ENCODE measurements around the gene SNX5. TPM values are rescaled to one million over a fixed set of nuclear protein-coding genes. Genes with fewer than 3 reads are reported as not detected.

Gene SNX5
- total RNA-seq, result 97.3 TPM

DNA sequence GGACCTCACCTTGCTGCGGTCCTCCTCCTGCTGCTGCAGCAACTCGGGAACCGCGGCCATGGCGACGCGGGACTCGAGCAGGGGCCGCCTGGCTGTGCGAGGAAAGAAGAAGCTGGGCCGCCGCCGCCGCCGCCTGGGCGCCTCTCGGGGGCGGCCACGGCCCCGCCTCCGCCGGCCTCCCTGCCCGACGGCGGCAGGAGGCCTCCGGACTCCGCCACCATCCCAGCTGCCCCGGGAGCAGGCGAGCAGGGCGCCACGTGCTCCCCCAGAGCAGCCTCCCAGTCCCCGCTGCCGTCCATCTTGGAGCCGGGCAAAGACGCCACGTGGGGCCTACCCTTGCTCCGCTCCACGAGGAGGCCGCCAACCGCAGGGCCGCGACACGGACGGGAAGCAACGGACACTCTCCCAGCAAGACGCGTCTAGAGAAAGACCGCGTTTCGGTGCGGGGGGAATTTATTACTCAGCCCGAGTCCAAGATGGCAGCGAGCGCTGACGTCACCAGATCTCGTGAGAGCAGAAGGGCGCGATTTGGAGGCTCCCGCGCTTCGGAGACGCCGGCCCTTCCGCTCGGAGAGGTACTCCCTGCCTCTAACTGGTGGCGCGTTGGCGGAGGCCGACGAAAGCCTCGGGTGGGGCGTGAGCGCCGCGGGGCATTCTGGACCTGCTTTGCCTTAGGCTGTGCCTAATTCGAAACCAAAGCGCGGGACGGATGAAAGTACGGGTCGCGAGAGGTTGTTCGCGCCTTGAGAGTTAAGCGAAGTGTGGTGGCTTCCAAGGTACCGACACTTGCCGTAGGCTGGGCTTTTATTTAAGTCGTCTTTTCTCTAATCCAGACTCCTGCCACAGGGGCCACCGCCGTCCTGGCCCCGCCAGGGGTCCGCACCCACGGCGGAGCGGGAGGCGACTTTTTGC lies at the start of gene SNX5, which contains the start of gene MGME1:
TSS of gene SNX5 (minus strand) at position 429 of the 912 bp plus-strand sequence. CDS start at position 60, 369 bp downstream.
TSS of gene MGME1 (plus strand) at position 653 of the 912 bp plus-strand sequence. CDS start 842 bp downstream, outside the sequence.
- DNase-seq, result peak; percentile 99

DNA sequence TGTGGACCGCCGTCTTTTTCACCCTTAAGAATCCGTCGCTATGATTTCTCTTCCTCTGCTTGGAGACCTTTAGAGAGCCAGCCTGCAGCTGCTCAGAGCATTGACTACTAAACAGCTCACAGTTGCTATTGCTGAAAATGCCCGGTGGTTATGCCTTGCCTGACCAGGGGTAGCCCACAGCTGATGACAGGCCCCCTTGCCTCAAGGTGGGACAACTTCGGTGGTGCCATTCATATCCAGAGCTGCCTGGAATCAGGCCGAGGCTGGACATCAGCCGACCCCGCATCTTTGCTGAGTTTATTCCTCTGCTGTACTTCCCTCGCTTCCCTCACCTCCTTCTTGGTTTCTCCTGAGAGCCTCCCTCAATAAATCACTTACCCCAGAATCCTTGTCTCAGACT lies 49.5 kb upstream of the SNX5 start:
- no peak for DNase-seq

DNA sequence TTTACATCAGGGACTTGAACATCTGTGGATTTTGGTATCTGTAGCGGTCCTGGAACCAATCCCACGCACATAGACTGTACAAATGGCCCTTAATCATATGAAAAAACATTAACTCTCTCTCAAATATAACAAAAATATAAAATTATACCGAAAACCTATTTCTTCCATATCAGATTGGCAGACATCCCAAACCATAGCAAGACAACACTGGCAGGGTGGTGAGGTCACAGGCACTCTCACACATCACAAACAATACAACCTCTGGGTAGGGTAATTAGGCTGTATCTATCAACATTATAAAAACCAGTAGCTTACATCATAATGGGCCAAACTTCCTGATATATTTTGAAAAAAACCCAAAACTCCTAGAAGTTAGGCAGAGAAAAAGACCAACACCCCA lies 48.2 kb upstream of the SNX5 start:
- no peak for DNase-seq

DNA sequence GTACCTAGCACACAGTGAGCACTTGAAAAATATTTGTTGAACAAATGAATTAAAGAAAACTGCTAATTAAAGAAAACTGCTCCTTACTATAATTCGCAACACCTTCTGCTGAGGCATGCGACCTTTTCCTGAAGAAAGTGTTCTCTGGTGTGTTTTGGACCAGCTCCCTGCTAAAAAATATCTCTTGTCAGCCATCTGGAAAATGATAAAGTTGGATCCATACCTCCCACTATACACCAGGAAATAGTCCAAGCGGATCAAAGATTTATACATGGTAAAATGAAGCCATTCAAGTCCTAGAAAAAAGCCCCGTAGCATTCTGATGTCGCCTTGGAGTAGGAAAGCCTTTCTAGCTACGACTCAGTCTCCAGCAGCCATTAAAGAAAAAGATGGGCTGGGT lies 45.8 kb upstream of the SNX5 start:
- DNase-seq, result no peak

DNA sequence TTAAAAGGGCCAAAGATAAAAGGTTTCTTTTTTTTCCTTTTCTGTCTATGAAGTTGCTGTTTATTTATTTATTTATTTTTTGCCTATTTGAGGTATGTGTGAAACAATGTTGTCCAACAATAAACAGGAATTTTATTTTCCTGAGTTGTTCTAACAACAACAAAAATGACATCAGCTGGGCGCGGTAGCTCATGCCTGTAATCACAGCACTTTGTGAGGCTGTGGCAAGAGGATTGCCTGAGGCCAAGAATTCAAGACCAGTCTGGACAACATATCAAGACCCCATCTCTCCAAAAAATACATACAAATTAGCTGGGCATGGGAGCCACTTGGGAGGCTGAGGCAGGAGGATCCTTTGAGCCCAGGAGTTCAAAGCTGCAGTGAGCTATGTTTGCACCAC lies 44.3 kb upstream of the SNX5 start:
- DNase-seq, result no peak

DNA sequence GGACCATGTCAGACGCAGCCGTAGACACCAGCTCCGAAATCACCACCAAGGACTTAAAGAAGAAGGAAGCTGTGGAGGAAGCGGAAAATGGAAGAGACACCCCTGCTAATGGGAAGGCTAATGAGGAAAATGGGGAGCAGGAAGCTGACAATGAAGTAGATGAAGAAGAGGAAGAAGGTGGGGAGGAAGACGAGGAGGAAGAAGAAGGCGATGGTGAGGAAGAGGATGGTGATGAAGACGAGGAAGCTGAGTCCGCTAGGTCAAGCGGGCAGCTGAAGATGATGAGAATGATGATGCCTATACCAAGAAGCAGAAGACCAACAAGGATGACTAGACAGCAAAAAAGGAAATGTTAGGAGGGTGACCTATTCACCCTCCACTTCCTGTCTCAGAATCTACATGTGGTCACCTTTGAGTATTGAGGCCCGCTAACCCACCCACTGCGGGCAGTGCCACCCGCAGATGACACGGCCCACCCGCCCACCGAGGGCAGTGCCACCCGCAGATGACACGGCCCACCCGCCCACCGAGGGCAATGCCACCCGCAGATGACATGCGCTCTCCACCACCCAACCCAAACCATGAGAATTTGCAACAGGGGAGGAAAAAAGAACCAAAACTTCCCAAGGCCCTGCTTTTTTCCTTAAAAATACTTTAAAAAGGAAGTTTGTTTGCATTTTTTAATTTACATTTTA lies 43.5 kb upstream of the SNX5 start:
- no peak for DNase-seq

DNA sequence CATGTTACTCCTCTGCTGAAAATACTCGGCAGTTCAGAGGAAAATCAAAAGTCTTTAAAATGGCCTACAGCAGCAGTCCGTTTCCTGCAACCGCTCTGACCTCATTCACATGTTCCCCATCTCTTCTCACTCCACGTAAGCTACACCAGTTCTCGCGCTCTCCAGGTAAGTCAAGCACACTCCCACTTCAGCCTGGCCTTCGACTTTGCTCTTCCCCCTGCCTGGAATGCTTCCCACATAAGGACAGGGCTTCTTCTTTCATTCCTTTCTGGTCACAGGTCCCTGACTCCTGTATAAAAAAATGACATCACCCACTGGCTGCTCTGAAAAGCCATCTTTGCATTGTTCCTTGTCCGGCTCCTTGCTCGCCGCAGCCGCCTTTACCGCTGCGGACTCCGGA lies 42.9 kb upstream of the SNX5 start:
- DNase-seq, result no peak

DNA sequence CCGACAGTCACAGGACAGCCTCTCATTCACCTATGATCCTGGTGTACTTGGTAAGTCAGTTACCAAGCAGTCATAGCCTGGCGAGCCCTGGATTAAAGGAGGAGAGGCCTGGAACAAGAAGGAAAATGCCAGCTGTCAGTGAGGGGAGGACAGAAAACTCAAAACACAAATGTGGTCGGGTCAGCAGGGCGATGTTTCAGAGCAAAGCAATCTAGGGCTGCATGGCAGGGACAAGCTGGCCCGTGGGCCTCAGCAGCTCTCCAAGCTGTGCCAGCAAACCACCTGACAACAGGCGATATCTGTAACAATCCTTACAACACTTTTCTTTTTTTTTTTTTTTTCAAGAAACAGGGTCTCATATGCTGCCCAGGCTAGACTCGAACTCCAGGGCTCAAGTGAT lies 40.5 kb upstream of the SNX5 start:
- DNase-seq, result no peak

DNA sequence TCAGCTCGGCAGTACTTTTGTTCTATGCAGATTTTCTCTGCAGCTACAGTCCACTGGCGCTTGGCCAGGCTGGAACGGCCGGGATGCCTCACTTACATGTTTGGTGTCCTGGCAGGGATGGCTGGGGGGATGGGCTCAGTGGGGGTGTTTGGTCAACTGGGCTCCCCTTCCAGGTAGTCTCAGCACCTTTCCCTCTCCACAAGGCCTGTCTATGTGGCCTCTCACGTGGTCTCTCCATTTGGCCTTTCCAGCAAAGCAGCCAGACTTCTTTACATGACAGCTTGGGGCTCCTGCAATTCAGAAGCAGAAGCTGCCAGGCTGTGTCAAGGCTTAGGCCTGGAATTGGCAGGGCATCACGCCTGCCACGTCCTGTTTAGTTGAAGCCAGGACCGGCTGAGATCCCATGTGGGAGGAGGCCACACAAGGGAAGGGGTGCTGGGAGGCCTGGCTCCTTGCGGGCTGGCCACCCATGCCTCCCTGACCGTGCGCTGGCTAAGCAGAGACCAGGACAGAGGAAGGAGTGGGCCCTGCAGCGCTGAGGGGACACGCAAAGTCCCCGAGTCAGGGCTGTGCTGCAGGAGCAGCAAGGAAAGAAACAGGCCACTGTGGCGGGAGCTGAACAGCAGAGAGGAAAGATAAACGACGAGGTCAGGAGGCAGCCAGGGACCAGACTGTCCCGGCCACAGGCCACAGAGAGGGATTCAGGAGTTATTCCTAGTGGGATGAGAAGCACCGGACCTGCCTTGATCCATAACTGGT lies 39.1 kb upstream of the SNX5 start:
- DNase-seq, result no peak

DNA sequence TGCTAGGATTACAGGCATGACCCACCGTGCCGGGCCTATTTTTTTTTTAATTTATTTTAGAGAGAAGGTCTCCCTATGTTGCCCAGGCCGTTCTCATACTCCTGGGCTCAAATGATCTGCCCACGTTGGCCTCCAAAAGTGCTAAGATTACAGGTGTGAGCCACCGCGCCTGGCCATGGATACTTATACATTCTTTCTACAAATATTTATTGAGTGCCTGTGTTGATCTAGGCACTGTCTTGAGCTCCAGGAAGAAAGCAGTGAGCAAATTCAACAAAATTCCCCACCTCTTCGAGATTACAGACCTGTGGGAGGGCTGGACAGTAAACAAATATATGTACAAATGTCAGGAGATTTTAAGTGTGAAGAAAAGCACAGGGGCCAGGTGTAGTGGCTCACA lies 38.1 kb upstream of the SNX5 start:
- no peak for DNase-seq

DNA sequence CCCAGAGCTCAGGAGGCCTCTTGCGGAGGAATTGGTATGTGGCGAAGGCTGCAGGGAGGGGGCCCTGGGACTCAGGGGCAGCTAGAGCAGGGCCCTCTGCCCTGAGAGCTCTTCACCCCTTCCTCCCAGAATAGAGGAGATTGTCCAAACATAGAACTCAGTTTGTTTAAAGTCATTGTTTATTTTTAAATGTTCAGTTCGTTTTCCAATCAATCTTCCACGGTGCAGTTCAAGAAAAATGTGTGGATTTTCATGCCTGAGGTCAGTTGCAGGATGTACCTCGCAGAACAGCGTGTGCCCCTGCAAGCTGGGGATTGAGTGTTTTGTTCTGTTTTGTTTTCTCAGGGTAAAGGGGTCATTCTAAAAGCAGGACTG lies 37.4 kb upstream of the SNX5 start:
- no peak for DNase-seq

DNA sequence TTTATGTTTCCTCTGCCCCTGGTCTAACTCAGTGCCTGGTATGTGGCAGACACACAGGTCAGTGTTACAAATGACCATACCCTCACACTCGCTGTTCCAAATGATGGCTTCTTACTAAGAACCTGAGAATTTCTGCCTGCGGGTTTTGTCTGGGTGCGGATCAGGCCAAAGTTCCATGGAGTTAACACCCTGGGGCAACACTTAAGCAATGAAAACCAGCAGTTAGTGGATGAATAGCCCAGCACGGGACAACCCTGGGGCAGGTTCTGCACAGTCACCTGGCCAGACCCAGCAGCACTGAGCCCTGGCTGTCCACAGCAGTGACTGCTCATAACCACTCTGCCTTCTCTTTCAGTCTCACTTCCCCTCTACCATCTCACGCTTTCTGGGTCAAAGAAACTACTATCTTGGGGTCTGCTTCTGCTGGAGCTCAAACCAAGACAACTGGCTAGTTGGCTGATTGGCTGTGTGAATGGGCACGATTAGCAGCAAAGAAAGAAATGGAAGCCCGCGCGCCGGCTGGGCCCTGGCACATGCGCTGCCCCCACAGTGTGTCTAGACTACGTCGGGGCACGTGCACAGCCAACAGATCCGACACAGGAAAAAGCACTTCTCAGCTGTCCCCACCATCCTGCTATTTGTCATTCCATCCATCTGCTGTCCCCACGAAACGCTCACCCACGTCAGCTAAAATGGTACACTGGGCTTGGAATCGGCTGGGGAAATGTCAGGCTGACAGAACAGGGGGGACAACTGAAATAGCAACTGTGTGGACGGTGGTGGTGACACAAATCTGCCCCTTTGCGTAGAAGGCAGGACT lies 36.8 kb upstream of the SNX5 start:
- no peak for DNase-seq

DNA sequence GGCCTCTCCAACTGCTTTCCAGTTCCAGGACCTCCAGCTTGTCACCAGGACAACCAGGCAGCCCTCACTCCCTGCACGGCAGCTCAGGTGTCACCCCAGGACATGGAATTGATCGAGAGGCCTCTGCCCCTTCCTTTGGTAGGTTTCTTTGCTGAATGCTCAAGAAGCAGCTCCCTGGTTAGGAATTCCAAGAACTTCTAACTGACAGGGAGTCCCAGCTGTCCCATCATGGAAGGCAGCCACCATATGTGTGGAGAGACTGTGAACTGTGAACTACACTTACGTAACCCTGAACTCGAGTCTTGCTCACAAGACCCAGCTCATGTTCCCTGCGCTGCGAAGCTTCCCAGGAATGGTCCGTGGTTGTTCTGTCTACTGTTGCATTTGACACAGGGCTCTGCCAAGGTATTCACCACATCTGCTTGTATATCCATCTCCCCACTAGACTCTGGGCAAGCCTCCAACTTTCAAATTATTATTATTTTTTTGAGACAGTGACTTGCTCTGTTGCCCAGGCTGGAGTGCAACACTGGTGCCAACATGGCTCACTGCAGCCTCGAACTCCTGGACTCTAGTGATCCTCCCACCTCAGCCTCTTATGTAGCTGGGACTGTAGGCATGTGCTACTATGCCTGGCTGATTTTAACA lies 35.9 kb upstream of the SNX5 start:
- no peak for DNase-seq

DNA sequence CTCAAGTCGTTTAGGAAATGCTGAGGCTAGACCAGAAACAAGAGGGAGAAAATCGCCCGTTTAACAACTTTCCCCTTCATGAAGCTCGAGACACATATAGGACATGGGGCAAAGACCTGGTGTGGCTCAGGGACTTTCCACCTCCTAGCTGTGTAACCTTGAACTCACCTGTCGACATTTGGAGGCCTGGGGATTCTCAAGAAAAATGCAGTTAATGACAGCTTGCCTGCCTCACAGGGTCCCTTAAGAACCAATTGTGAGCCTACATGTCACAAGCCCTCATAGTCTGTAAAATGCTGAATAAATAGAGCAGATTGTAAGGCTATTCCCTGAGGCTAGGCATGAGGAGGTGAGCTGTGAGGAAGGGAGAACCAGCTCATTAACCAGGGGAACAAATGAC lies 35.3 kb upstream of the SNX5 start:
- DNase-seq, result no peak

DNA sequence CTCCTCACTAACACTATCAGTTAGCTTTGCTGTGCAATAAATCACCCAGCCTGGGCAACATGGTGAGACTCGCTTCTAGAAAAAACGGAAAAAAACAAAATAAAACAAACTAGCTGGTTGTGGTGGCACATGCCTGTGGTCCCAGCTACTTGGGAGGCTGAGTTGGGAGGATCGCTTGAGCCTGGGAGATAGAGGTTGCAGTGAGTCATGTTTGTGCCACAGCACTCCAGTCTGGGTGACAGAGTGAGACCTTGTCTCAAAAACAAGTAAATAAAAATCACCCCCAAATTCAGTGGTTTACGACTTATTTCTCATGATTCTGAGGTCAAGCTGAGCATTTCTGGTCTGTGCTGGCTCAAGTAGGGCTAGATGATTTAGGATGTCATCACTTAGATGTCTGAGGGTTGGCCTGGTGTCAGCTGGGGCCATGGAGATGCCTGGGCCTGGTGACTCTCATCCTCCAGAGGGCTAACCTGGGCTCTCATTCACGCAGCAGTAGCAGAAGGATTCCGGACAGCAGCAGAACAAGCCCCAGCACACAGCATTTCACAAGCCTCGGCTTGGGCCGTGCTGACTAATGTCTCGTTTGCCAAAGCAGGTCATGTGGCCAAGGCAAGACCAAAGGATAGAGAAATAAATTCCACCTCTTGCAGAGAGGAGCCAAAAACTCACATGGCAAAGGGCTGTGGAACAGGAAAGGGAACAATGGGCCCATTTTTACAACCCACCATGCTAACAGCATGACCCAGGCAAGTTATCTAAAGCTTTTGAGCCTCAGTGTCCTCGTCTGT lies 32.7 kb upstream of the SNX5 start:
- no peak for DNase-seq

DNA sequence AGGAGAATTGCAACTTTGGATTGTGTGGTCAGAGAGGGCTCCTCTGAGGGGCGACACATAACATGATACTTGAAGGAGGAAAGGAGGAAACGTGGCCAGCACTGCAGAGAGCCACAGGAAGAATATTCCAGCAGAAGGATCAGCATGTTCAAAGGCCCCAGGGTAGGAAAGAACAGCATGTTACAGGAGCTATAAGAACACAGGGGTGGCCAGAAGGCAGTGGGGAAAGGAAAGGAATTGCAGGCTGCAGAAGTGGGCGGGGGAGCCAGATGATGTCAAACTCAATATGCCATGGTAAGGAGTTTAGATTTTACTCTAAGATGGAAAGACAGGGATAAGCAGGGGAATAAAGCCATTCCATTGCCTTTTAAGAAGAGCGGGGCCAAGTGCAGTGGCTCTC lies 31.0 kb upstream of the SNX5 start:
- no peak for DNase-seq

DNA sequence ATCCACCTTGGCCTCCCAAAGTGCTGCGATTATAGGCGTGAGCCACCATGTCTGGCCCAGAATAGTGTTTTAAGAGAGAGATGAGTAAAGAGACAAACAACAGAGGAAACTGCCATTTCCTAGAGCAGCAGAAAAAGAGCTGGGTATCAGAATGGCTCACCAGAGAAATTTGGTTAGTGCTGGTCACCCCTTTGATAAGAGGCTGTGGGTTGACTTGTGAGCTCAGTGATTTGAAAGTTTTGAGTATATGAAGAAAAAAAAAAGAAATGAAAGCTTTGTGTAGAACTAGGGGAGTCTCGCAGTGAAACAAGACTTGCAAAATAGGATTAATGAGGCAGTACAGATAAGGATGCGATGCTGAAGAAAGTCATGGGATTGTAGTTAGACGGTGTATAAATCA lies 29.9 kb upstream of the SNX5 start:
- no peak for DNase-seq

DNA sequence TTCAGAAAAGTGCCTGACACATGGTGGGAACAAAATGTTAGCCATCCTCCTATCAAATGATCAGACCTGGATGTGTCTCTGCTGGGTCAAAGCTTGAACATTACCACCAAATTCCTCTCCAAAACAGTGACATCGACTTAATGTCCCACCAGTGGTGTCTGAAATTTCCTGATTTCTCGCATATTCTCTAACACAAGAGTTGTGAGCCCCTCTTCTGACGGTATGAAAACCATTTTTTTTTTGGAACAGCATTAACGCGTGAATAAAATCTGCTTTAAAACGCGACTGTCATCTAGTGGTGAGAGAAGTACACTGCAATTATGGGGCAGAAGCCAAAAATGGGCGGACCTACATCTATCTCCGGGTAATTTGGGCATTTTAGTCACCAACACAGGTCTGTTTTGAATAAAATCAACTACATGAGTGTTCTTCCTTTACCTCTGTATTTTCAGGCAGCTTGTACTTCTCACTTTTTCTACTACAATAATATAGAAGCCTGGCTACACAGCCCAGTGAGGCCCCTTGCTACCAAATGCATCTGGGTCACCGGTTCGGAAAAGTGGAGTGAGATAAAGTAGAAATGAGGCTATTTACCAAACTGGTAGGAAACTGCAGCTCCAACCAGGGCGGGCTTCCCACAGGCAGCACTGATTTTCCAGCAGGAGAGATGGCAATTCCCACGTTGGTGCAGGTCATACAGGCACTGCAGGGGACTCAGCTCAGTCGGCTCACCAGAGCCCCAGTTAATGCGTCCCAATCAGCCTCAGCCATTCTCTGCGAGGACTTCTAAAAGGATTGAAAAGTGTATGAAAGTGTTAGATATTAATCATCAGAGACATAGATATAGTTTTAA lies 27.6 kb upstream of the SNX5 start:
- DNase-seq, result peak; percentile 71

DNA sequence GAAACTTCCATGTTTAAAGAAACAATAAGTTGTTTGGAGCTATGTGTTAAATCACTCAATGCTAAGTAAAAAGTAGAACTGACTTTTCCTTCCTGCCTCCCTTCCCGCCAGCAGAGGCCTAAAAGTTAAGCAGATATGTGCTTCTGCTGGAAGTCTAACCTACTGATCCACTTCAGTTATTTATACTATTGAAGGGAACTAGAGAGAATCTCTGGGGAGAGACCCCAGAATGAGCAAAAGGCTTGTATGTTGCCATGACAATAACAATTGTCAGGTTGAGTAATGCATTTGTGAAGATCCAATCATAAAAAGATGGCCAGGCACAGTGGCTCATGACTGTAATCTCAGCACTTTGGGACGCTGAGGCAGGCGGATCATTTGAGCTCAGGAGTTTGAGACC lies 25.0 kb upstream of the SNX5 start:
- DNase-seq, result no peak

Data from skin of body (tissue), 2 donors.